CD4-positive, alpha-beta T cell treated with Interleukin-10 for 1 hour (primary cell): Measurements from ENCODE around the gene EEIG2.
"Not testable (repeated sequence)": the region's sequence is repeated elsewhere in the genome, so short reads cannot be mapped to it uniquely, and the experiment has no call there.

Experiments used
- DNase-seq: peaks from one replicate; pipeline ENCODE4 v3.0.0-alpha.2; 2020

The EEIG2 gene

GRCh38 chr1:108559215-108560186 is at the start of gene EEIG2:
Gene EEIG2 (plus strand): TSS chr1:108560100. CDS start chr1:108560429, 329 bp downstream.
- DNase-seq, result peak; percentile 93

GRCh38 chr1:108511764-108512163 is 48.1 kb upstream of the EEIG2 start:
- no peak for DNase-seq

GRCh38 chr1:108512239-108513043 is 47.5 kb upstream of the EEIG2 start:
- peak; percentile 66 for DNase-seq

DNA sequence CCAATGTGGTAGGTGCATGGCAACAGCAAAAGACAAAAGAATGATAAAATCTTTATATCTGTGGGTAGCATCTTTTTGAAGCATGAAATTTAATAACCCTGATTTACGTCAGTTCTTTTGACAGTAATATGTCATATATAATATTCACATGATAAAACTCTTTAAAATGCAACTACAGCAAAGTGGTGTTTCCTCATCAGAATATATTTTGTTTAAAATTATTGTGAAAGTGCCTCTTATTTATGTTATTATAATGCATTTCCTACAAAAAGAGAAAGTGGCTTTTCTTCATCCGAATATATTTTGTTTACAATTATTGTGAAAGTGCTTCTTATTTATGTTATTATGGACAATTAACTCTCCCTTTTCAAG is 46.9 kb upstream of the EEIG2 start:
- DNase-seq, result no peak

DNA sequence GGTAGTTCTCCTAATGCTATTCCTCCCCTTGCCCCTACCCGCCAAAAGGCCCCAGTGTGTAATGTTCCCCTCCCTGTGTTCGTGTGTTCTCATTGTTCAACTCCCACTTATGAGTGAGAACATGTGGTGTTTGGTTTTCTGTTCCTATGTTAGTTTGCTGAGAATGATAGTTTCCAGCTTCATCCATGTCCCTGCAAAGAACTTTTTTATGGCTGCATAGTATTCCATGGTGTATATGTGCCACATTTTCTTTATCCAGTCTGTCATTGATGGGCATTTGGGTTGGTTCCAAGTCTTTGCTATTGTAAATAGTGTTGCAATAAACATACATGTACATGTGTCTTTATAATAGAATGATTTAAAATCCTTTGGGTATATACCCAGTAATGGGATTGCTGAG is 46.0 kb upstream of the EEIG2 start:
- DNase-seq, result not testable (repeated sequence)

DNA sequence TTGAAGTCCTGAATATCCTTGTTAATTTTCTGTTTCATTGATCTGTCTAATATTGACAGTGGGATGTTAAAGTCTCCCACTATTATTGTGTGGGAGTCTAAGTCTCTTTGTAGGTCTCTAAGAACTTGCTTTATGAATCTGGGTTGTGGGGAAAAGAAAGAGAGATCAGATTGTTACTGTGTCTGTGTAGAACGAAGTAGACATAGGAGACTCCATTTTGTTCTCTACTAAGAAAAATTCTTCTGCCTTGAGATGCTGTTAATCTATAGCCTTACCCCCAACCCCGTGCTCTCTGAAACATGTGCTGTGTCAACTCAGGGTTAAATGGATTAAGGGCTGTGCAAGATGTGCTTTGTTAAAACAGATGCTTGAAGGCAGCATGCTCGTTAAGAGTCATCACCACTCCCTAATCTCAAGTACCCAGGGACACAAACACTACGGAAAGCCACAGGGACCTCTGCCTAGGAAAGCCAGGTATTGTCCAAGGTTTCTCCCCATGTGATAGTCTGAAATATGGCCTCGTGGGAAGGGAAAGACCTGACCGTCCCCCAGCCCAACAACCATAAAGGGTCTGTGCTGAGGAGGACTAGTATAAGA is 42.5 kb upstream of the EEIG2 start:
- DNase-seq, result not testable (repeated sequence)

- DNase-seq, result no peak
Observed at GRCh38 chr1:108521990-108522393, 37.9 kb upstream of the EEIG2 start.

DNA sequence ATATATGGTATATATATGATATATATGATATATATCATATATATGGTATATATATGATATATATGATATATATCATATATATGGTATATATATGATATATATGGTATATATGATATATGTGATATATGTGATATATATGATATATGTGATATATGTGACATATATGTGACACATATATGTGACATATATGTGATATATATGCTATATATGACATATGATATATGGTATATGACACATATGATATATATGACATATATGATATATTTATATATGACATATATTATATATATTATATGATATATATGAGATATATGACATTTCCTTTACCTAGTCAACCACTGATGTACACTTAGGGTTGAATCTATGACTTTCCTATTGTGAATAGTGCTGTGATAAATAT is 36.1 kb upstream of the EEIG2 start:
- DNase-seq, result no peak

DNA sequence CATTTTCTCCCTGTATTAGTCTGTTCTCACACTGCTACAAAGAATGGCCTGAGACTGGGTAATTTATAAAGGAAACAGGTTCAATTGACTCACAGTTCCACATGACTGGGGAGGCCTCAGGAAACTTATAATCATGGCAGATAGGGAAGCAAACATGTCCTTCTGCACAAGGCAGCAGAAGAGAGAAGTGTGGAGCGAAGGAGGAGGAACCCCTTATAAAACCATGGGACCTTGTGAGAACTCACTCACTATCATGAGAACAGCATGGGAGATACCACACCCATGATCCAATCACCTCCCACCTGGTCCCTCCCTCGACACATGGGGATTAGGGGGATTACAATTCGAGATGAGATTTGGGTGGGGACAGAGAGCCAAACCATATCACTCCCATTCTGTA is 35.2 kb upstream of the EEIG2 start:
- no peak for DNase-seq

GRCh38 chr1:108527135-108527534 is 32.8 kb upstream of the EEIG2 start:
- no peak for DNase-seq

DNA sequence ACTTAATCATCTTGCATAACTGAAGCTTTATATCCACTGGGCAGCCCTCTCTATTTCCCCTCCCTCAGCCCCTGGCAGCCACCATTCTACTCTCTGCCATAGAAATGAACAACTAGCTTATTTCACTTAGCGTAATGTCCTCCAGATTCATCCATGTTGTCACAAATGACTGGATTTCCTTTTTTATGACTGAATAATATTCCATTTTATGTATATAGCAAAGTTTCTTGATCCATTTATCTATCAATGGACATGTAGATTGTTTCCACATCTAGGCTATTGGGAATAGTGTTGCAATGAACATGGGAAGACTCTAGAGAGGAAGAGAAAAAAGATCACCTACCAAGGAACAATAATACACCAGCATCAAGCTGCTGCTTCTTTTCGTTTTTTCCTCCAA is 32.1 kb upstream of the EEIG2 start:
- DNase-seq, result no peak

DNA sequence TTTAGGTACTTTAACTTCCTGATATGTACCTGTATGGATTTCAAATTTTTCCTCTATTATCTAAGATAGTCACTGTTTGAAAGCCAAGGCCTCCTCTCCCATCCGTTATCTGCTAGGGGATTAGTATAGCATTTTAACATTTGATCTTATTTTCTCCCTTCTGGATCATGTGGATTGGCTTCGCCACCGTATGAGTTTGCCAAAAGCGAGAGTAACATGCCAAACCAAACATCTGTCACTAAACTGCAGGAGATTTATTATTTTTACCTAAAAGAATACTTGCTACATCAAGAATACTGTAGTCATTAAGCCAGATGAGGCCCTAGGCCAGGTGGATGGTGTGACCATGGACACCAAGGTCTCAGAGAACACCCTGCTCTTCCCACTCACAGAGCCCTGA is 28.5 kb upstream of the EEIG2 start:
- DNase-seq, result no peak

- DNase-seq, result no peak
Observed at GRCh38 chr1:108532730-108533129, 27.2 kb upstream of the EEIG2 start.

DNA sequence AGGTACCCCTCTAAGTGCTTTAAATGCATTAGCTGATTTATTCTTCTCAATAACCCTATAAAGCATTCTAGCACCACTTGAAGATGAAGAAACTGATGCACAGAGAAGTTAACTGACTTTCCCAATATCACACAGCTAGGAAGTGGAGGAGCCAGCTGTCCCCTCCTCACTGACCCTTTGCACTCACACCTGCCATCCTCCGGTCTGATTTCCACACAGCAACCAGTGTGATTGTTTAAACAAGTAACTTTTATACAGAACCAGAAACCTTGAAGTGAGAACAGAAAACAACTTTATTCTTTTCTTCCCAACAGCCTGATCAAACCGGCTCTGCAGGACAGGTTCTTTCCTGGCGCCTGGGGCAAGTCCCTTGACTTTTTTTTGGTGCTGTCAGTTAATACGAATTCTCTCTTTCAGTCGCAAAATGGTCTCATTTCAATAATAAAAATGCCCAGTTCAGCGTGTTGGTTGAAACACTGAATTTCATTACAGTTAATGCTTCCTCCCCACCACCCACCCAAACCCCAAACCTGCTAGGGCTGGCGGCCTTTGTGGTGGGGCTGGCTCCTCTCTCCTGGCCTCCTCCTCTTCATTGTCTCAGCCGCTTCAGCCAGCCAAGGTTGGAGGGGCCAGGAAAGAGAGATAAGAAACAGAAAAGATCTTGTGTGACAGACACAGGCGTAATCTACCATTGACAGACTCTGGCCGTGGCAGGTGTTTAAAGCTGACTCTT is 26.4 kb upstream of the EEIG2 start:
- no peak for DNase-seq

DNA sequence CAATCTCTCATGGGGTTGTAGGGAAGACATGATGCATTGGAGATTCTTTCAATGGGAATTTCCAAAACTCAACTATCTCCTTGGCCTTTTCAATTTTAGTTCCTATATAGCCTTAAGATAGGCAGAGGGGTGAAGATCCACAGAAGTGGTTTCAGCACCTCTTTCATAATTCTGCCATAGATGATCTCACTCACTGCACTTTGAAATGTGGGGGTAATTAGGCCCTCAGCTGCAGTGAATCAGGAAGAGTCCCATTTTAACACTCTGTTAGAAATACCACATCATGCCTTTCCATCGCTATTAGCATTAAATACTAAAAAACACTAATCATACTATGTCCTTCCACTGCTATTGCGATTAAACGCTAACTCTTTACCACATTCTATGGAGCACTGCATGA is 25.1 kb upstream of the EEIG2 start:
- no peak for DNase-seq

DNA sequence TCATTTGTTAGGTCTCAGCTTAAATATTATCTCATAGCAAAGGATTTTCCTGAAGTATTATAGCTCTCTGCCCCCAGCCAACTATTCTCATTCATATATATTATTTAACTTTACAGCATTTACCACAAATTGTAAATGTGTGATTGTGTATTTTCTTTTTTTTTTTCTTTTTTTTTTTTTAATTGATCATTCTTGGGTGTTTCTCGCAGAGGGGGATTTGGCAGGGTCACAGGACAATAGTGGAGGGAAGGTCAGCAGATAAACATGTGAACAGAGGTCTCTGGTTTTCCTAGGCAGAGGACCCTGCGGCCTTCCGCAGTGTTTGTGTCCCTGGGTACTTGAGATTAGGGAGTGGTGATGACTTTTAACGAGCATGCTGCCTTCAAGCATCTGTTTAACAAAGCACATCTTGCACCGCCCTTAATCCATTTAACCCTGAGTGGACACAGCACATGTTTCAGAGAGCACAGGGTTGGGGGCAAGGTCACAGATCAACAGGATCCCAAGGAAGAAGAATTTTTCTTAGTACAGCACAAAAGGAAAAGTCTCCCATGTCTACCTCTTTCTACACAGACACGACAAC is 24.5 kb upstream of the EEIG2 start:
- not testable (repeated sequence) for DNase-seq

DNA sequence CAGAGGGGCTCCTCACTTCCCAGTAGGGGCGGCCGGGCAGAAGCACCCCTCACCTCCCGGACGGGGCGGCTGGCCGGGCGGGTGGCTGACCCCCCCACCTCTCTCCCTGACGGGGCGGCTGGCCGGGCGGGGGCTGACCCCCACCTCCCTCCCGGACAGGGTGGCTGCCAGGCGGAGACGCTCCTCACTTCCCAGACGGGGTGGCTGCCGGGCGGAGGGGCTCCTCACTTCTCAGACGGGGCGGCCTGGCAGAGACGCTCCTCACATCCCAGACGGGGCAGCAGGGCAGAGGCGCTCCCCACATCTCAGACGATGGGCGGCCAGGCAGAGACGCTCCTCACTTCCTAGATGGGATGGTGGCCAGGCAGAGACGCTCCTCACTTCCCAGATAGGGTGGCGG is 23.9 kb upstream of the EEIG2 start:
- not testable (repeated sequence) for DNase-seq

- DNase-seq, result not testable (repeated sequence)
Observed at GRCh38 chr1:108536791-108537190, 23.1 kb upstream of the EEIG2 start.

DNA sequence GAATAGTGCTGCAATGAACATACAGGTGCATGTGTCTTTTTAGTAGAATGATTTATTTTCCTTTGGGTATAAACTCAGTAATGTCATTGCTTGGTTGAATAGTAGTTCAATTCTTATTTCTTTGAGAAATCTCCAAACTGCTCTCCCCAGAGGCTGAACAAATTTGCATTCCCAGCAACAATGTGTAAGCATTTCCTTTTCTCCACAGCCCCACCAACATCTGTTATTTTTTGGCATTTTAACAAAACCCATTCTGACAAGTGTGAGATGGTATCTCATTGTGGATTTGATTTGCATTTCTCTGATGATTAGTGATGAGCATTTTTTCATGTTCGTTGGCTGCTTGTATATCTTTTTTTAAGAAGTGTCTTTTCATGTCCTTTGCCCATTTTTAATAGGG is 21.9 kb upstream of the EEIG2 start:
- no peak for DNase-seq

- no peak for DNase-seq
Observed at GRCh38 chr1:108540977-108541376, 18.9 kb upstream of the EEIG2 start.

GRCh38 chr1:108541861-108542260 is 18.0 kb upstream of the EEIG2 start:
- DNase-seq, result no peak

GRCh38 chr1:108547493-108547892 is 12.4 kb upstream of the EEIG2 start:
- not testable (repeated sequence) for DNase-seq
